GM19240 (cell line): ENCODE results near the gene CSNK2A3.
"Not testable (repeated sequence)": the region's sequence is repeated elsewhere in the genome, so short reads cannot be mapped to it uniquely, and the experiment has no call there.

Experiments
- DNase-seq: peaks from one replicate; pipeline ENCODE4 v3.0.0; 2011; ENCODE audit warnings: low spot score; ENCODE audit not compliant: insufficient read length

The CSNK2A3 gene

DNA sequence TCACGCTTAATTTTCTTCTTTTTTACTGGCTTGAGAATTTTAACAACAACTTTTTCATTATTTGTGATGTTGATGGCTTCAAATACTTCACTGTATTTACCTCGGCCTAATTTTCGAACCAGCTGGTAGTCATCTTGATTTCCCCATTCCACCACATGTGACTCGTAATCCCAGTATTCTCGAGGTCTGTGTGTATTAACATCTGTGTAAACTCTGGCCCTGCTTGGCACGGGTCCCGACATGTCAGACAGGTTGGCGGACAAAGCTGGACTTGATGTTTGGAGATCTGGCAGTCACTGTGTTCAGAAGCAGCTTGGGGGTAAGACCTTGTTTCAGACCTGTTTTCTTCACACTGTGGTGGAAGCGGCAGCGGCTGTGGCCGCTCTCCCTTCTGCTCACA is at the start of gene CSNK2A3:
TSS of gene CSNK2A3 (minus strand) at position 373 of the 400 bp plus-strand sequence. CDS start at position 242, 131 bp downstream.
- DNase-seq = not testable (repeated sequence)

DNA sequence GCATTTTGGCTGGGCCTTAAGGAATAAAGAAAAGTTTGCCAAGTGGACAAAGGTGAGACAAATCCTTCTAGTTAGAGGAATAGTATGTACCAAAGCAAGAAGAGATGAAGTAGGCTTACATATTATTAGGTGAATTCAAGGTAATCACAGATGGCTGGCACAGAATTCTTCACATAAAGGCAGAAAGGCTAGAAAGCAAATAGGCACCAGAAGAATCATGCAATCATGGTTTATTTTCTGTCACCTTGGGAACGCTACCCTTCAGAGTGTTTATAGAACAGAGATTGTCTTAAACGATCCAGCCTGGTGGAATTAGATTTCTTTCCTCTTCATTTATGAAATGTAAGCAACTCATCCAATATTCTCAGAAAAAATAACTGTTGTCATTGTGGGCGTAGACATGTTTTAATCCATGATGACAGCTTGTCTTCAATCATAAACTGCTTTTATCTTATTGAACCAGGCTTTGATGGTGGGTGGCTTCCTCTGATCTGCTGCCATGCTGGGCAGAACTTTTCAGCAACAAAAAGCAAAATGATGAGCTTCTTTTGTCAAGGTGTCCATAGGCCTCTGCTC is 49.0 kb upstream of the CSNK2A3 start:
- no peak for DNase-seq

DNA sequence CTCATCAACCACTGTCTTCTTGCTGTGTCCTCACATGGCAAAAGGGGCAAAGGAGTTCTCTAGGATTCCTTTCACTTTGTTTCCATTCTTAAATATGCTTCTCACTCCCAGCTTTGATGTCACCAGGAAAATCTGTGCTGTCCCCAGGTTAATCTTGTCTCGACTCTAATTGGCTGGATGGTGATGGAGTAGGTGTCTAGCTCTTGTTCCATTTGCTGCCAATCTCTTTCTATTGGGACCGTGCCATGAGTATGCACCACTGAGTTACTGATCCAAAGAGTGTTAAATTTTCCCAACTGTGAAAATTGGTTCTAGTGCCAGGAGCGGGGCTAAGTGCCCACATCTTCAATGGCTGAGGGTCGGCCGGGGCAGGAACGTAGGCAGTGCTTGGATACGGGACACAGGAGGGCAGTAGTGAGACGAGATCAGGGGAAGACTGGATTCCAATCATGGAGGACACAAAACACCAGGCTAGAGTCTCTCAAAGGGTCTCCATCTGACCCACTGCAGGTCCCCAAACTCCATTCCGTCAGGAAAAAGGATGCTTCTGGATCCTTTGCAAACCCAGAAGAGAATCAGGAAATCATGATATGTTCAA is 47.7 kb upstream of the CSNK2A3 start:
- DNase-seq = no peak

DNA sequence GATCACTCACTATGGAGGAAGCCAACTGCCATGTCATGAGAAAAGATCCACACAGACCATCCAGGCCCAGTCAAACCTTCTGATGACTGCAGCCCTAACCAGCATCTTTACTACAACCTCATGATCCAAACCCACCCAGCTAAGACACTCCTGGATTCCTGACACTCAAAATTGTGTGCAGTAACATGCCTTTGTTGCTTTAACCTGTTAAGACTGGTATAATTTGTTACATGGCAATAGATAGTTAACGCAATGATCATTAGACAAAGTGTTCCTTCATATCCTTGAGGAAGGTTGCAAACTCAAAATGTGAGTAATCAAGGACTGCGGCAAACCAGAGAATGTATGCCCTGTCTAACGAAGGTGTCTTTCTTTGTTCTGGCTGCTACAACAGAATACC is 47.1 kb upstream of the CSNK2A3 start:
- DNase-seq = no peak

DNA sequence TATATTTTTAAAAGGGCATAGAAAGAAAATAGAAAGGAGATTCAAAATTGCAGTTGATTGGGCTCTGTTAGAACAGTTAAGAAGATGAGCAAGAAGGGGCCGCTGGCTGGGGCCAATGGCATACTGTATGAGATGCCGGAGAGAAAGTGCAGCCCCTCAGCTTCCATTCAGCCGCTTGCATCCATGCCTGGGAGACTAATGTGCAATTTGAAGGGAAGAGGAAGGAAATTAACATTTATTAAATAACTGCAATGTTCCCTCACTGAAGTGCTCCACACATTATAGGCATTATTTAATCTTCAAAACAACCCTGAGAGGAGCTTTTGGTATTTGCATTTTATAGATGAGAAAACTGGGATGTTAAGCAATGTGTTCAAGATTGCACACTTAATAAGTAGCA is 44.7 kb upstream of the CSNK2A3 start:
- DNase-seq = no peak

DNA sequence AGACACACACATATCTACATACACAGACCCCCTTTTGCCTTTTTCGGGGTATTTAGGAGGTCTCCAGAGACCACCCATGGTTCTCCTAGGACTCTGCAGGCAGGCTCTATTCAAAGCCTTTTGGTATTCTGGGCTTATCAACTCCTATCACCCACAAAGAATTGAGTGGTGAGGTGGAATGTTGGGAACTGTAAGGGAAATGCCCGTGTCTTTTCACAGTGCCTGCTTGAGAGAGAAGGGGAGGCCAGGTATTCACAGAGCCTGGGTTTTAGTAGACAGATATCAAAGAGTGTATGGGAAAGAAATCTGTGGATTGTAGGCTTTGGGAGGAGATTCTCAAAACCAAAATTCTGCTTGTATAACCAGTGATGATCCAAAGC is 44.0 kb upstream of the CSNK2A3 start:
- no peak for DNase-seq

DNA sequence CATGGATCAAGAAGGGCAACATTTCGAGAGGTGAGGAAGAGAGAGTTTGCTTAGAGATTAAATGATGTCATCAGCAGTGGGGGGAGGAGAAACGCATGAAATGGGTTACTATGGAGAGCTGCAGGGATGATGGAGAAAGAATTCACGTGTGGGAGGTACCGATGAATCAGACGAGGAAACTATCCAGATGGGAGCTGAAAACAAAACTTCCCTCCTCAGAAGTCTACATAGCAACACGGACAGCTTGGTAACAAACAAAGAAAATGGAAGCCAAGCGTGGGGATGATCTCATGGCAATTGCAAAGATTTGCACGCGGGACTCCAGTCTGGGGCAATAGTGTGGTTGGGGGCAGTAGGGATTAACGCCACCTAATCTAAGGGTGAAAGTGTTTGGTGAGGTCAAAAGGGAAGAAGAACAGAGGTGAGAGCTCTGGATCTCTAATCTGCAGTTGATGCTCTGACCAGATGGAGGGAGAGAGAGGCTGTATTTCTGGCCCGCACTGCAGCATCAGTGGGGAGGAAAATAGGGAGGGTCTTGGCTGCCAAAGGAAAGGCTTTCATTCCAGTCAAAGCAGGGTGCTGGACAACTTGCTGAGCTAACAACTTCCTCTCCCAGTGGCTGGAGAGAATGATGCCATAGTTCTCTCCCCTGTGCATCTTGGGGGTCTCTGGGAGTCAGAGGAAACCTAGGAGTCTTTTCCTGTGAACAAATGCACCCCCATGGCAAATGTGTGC is 43.4 kb upstream of the CSNK2A3 start:
- DNase-seq = no peak

DNA sequence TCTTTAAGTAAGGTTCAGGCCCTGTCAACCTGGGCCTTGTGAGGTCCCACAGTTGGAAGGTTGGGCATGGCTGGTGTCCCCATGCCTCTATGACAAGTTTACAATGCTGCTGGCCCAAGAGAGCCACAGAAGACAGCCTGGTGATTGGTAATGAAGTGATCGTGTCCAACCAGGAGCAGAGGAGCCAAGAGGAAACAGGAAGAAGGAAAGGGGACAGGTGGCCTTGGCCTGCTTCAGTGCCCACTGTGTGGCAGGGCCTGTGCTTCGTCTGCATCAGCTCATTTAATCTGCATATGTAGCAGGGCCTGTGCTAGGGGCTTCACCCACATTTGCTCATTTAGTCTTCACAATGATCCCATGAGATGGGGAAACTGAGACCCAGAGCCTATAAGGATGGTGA is 42.1 kb upstream of the CSNK2A3 start:
- DNase-seq = no peak

DNA sequence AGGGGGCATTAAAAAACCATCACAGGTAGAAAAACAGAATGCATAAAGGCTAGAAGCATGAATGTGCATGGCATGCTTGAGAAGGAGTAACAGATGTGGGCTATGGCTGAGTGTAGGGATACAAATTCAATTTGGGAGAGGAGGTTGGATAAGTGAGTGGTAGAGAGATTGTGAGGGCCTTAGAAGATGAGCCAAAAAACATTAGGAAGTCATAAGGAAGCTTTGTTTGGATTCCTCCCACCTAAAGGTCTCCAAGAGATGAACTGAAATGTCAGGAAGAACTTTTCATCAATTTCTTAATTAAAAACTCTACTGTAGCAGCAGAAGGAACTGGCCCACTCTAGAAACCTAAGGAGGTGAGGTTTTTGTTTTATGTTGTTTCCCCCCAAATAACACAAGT is 41.2 kb upstream of the CSNK2A3 start:
- DNase-seq = no peak

DNA sequence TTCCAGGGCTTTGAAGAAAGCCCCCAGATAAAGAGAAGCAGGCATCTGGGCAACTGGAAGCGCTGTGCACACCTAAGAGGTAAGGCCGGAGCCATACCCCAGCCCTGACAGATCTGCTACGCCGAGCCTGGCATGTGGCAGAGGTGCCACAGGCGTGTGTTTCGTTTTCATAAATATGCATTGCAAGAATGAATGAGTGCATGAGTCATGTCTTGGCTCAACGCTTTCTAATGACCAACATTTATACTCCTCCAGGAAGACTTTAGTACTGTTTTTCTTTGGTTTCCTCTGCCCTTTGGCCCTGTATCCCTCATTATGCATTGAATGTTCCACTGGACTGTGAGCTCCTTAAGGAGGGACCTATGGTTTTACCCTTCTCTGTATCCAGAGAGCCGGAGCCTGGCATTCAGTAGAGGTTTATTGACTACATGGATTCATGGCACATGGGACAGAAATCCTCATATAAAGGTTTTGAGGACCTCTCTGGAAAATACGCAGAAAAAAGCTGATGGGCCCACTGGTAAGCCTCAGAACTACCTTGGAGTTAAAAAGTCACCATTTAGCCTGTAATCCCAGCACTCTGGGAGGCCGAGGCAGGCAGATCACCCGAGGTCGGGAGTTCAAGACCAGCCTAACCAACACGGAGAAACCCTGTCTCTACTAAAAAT is 38.9 kb upstream of the CSNK2A3 start:
- no peak for DNase-seq

DNA sequence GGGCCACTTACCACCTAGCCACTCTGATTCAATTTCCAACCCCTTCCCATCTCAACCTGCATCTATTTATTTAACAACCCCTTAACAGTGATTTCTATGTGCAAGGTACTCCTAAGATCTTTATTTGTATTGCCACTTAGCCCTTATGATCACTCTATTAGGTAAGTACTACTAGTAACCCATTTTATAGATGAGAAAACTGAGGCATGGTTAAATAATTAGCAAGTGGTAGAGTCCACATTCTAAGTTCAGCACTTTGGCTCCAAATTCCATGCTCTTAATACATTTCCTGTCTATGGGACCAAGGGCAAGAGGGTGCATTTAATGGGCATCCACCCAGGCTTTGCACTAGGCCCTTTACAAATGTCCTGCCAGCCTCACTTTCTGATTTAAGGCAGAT is 38.1 kb upstream of the CSNK2A3 start:
- no peak for DNase-seq

DNA sequence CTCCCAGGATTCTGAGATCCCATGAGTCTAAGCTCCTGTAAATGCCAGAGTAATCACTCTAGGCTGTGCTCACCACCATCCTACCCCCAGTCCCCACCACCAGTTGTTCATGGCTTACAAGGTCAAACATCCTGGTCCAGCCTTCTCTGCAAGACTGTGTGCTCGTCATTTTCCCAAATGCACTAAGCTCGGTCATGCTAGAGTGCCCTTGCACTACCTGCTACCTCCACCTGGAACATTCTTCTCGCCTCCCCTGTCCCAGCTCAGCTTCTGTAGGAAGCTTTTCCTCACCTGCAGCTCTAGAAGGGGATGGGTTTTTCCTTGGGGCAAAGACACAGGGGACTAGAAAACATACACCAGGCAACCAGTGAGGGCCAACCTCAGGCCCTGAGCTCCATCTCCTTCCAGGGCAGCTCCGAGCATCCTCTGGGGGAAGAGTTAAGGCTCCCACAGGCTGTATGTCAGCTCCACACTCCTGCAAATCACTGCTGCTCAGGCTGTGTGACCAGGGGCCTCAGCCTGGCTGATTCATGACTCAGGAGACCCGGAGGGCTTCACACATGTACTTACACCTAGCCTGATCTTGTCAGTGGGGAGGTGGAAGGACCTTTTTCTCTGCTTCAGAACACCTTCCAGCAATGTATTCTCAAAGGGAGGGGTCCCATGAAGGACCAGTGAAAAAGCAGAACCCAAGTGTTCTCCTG is 37.2 kb upstream of the CSNK2A3 start:
- no peak for DNase-seq

DNA sequence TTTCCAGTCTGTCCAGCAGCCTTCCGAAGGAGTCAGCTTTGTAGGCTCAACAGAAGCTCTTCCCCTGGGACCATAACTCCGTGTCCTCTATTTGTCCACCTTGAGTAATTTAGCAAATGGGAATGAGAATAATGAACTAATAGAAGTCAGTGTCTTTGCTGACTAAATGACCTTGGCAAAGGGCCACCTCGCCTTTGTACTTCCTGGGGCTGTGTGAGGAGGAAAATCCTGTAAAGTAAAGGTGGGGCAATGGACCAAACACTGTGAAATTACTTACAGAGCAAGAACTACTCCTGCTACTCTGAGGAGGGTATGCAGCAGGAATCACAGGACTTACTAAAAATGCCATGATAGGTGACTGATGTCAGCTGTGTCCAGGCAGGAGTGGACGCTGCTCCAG is 36.2 kb upstream of the CSNK2A3 start:
- DNase-seq = no peak

DNA sequence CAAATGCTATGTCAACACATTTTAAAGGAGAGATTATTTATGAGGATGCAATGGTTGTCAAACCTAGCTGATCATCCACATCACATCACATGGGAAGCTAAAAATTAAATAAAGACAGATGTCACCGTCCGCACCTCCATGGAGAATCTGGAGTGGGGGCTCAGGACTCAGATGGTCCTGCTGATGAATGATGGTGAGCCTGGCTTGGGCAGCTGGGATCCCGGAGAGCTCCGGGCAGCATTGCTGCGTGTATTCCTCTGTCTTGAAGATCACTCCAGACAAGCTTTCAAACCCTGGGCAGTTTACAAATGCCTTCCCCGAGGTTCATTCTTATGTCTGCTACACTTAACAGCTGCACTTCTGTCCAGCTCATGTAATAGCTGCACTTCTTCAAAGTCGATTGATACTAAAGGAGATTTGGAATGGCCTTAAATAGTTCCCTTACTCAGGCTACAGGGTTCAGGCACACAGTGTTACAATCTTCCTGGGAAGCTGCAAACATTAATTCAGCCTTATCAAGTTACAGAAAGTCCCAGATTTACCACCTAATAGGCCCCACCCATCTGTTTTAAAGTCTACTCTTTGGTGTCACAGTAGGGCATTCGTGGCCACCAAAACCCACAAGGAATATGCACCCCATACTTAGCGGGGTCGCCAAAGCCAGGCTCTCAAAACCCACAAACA is 34.7 kb upstream of the CSNK2A3 start:
- no peak for DNase-seq

DNA sequence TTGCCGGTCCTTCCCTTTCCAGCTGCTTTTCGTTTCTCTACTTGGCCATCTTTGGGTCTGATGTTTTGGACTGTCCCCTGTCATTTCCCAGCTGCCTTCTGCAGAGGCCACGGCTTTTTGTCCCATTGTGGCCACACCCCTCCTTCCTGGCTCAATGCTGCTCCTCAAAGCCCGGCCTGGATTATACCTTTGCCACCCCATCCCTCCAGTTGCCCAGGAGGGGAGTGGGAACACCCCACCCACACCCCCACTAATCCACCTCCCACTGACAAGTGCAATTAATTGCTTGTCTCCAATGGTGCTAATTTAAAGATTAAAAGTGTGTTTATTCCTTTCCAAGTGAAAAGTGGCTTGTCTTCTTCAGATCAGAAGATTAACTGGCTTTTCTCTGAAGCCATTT is 34.2 kb upstream of the CSNK2A3 start:
- no peak for DNase-seq

DNA sequence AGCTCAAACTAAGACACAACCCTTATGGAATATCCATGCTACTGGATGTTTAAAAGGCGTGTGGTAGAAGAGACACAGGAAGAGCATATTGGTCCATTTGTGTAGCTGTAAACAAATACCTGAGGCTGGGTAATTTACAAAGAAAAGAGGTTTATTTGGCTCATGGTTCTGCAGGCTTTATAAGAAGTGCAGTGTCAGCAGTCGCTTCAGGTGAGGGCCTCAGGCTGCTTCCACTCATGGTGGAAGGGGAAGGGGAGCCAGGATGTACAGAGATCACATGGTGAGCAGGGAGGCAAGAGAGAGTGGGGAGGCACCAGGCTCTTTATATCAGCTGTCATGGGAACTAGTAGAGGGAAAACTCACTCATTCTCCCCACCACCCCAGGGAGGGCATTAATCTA is 31.8 kb upstream of the CSNK2A3 start:
- DNase-seq = no peak

DNA sequence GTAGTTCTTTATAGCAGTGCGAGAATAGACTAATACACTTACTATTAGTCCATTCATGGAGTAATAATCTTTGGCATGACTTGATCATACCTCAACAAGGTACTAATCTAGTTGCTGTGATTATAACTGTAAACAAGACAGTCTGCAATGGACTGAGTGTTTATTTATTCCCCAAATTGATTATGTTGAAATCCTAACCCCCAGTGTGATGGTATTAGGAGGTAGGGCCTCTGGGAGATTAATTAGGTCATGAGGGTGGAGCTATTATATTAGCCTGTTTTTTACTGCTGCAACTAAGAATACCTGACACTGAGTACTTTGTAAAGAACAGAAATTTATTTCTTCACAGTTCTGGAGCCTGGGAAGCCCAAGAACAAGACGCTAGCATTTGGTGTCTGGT is 30.9 kb upstream of the CSNK2A3 start:
- no peak for DNase-seq

DNA sequence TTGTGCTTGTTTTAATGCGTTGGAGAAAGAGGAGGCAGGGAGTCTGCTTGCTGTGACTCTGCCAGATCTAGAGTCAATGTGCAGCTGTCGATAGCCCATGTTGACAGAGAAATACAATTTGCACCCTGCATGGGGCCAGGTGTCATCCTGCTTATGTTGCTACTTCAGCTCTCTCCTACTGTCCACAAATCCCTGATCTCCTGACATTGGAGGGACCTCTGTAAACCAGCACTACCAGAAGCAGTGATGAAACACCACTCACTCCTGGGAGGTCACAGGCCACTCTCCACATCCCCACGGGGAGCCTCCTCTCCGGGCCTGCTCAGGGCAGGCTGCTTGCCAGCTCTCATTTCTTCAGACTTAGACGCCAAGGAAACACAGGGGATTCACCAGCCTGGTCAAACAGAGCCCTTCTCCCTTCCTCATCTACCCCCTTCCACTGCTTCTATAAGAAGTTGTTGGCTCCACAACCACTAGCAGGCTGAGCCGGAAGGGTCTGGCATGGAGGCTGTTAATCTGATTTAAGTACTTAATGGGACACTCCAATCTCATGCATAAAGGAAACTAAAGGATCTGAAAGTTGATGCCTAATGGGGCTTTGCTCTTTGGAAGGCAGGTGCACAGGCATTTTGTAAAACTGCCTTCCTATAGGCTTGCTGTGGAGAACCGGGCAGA is 29.9 kb upstream of the CSNK2A3 start:
- DNase-seq = no peak

DNA sequence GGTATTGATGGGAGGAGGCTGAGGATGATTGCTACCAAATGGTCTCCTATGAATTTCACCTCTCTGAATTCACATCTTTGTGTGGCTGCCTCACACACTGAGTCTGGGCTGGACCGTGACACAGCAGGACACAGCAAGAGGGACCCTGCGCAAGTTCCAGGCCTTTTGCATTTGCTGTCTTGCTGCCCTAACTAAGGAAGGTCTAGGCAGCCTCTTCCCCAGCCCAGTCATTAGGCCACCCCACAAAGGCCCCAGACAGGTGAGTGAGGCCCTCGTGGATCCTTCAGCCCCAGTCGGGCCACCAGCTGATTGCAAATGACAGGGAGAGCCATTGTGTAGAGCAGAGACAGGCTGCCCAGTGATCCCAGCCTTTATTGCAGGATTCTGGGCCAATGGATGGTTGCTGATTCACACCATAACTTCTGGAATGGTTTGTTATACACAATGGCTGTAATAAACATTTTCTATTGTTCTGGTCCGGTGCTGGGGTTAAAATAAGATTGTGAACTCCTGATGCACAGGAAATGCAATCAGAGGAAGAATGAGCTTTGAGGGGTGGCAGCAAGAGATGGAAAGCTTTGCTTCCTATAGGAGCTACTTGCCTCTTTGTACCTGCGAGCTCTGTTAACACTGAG is 28.5 kb upstream of the CSNK2A3 start:
- DNase-seq = no peak

DNA sequence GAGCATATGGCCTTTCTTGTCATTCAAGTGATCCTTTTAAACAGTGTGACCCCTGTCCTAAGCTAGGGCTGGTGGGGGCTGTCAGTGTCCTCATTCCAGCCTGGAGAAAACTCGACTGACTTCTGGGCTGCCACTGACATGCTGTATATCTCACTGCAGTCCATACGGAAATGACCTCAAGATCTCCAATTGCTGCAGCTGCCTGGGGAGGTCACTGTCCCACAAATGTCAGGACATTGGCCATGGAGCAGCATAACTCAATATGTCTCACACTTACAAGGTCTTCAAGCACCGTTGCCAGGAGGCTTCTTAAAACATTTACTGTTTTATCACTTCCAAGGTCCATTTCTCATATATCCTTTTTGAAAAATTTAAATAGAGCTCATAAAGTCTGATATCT is 27.8 kb upstream of the CSNK2A3 start:
- no peak for DNase-seq
